ENCODE data around the gene ACOT13.

DNA sequence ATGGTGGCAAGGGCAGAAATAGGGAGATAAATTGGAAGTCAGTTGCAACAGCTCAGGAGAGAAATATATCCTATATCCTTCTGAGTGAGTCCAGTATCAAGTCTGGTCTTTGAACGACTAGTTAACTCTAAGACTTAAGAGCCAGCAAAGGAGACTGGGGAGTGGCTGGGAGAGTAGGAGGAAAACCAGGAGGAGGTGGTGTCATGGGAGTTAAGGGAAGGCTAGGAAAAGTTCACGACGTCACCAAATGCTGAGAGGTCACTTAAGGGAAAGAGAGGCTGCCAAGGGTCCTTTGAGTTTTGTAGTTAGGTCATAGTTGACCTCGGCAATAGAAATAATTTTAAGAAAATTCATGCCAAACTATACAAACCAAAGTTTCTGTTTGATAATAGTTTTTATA is 25.1 kb downstream of the ACOT13 start:
- TF ChIP-seq, protein P1, sequence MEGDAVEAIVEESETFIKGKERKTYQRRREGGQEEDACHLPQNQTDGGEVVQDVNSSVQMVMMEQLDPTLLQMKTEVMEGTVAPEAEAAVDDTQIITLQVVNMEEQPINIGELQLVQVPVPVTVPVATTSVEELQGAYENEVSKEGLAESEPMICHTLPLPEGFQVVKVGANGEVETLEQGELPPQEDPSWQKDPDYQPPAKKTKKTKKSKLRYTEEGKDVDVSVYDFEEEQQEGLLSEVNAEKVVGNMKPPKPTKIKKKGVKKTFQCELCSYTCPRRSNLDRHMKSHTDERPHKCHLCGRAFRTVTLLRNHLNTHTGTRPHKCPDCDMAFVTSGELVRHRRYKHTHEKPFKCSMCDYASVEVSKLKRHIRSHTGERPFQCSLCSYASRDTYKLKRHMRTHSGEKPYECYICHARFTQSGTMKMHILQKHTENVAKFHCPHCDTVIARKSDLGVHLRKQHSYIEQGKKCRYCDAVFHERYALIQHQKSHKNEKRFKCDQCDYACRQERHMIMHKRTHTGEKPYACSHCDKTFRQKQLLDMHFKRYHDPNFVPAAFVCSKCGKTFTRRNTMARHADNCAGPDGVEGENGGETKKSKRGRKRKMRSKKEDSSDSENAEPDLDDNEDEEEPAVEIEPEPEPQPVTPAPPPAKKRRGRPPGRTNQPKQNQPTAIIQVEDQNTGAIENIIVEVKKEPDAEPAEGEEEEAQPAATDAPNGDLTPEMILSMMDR (IDR thresholded peaks at IDR 0.05): no peak
- TF ChIP-seq EP300 (IDR thresholded peaks at IDR 0.05) (no peak), POLR2A (IDR thresholded peaks at IDR 0.05) (no peak), POLR2AphosphoS5 (IDR thresholded peaks at IDR 0.05) (no peak)
